Right lobe of liver (tissue), 4 donors: Measurements from ENCODE around the gene FCGR3A.
"Not testable (repeated sequence)": the region's sequence is repeated elsewhere in the genome, so short reads cannot be mapped to it uniquely, and the experiment has no call there.

Source experiments
- CTCF ChIP-seq, 4 donors: fragments of 200-600 bp in 3 of 4; fragments of 450-650 bp in 1 of 4; IDR thresholded peaks; one replicate each; pipeline versions ENCODE4 v1.5.1 to v1.8.0; 2016 to 2022; ENCODE audit warnings: antibody characterized with exemption in 4 of 4, mild to moderate bottlenecking in 2 of 4
- POLR2A ChIP-seq: fragments of 450-650 bp; IDR thresholded peaks from one replicate; pipeline ENCODE4 v1.6.1; 2017; ENCODE audit warnings: antibody characterized with exemption, mild to moderate bottlenecking
- donor health status: DM: no; HTN: no; CAD: no.
- donor health status: DM: no; HTN: no; CAD: no.
- donor health status: DM: no; HTN: yes; CAD: no.

- TF ChIP-seq CTCF (IDR thresholded peaks at IDR 0.05); POLR2A: not testable (repeated sequence)
Measured at GRCh38 chr1:161594269-161594984, 44.8 kb upstream of the FCGR3A start.
